Mesenchymal stem cell (in vitro differentiated cells and primary cell): Measurements from ENCODE around the gene CDR2. TPM values are rescaled to one million over a fixed set of nuclear protein-coding genes. Genes with fewer than 3 reads are reported as not detected.

Source experiments
- DNase-seq: peaks from one replicate; pipeline ENCODE4 v3.0.0-alpha.2; 2013
- H2AFZ ChIP-seq: one replicate; pipeline ENCODE4 v1.6.1; 2013; ENCODE audit warnings: low read depth, mild to moderate bottlenecking, control low read depth, inconsistent platforms, low read length, moderate library complexity
- H2AK5ac ChIP-seq: 2 replicates; pipeline ENCODE4 v1.6.1; 2013; ENCODE audit warnings: low read length, moderate library complexity, mild to moderate bottlenecking, inconsistent platforms; ENCODE audit not compliant: severe bottlenecking
- H2BK120ac ChIP-seq: one replicate; pipeline ENCODE4 v1.6.1; 2013; ENCODE audit warnings: low read depth, mild to moderate bottlenecking, inconsistent platforms, low read length, moderate library complexity
- H2BK12ac ChIP-seq, 2 experiments: one replicate each; pipeline ENCODE4 v1.6.1; 2013; ENCODE audit warnings: inconsistent platforms in 2 of 2, low read length in 2 of 2, mild to moderate bottlenecking in 2 of 2, moderate library complexity in 2 of 2, control low read depth in 1 of 2
- H2BK15ac ChIP-seq: one replicate; pipeline ENCODE4 v1.6.1; 2013; ENCODE audit warnings: mild to moderate bottlenecking, low read depth, inconsistent platforms; ENCODE audit not compliant: poor library complexity, severe bottlenecking
- H2BK5ac ChIP-seq: 2 replicates; pipeline ENCODE4 v1.6.1; 2013; ENCODE audit warnings: low read depth, mild to moderate bottlenecking, low read length, control low read depth, inconsistent platforms; ENCODE audit not compliant: poor library complexity, severe bottlenecking
- H3K14ac ChIP-seq, 2 experiments: one replicate each; pipeline ENCODE4 v1.6.1; 2013; ENCODE audit warnings: inconsistent platforms in 2 of 2, low read length in 2 of 2, control low read depth in 1 of 2, mild to moderate bottlenecking in 1 of 2, moderate library complexity in 1 of 2
- H3K18ac ChIP-seq, 2 experiments: one replicate each; pipeline ENCODE4 v1.6.1; 2013; ENCODE audit warnings: inconsistent platforms in 2 of 2, low read length in 2 of 2, control low read depth in 1 of 2, low read depth in 1 of 2, mild to moderate bottlenecking in 1 of 2
- H3K23ac ChIP-seq, 2 experiments: one replicate each; pipeline ENCODE4 v1.6.1; 2013; ENCODE audit warnings: inconsistent platforms in 2 of 2, low read length in 2 of 2, mild to moderate bottlenecking in 2 of 2, moderate library complexity in 2 of 2, control low read depth in 1 of 2
- H3K27ac ChIP-seq: 2 replicates; pipeline ENCODE4 v1.5.1; 2013; ENCODE audit warnings: mild to moderate bottlenecking, moderate library complexity, low read length, control low read depth, inconsistent platforms; ENCODE audit not compliant: poor library complexity, severe bottlenecking
- H3K27me3 ChIP-seq, 2 experiments: 2 replicates each; pipeline versions ENCODE4 v1.6.1 to v1.7.0; 2013; ENCODE audit warnings: low read length in 2 of 2, mild to moderate bottlenecking in 2 of 2, moderate library complexity in 2 of 2, control low read depth in 1 of 2, inconsistent platforms in 1 of 2; ENCODE audit not compliant: control insufficient read depth in 1 of 2, insufficient read depth in 1 of 2
- H3K36me3 ChIP-seq, 2 experiments: 2 replicates each; pipeline versions ENCODE4 v1.6.1 to v1.7.0; 2013; ENCODE audit warnings: low read length in 2 of 2, control low read depth in 1 of 2, inconsistent platforms in 1 of 2, low read depth in 1 of 2, mild to moderate bottlenecking in 1 of 2; ENCODE audit not compliant: insufficient read depth in 2 of 2, control insufficient read depth in 1 of 2
- H3K4ac ChIP-seq, 2 experiments: one replicate each; pipeline ENCODE4 v1.6.1; 2013; ENCODE audit warnings: inconsistent platforms in 2 of 2, low read length in 2 of 2, mild to moderate bottlenecking in 2 of 2, moderate library complexity in 2 of 2, control low read depth in 1 of 2, low read depth in 1 of 2
- H3K4me1 ChIP-seq: 2 replicates; pipeline ENCODE4 v1.6.1; 2013; ENCODE audit warnings: low read depth, low read length, control low read depth; ENCODE audit not compliant: control insufficient read depth, insufficient read depth
- H3K4me2 ChIP-seq: 2 replicates; pipeline ENCODE4 v1.6.1; 2013; ENCODE audit warnings: low read length, mild to moderate bottlenecking, inconsistent platforms; ENCODE audit not compliant: poor library complexity, severe bottlenecking
- H3K4me3 ChIP-seq, 2 experiments: 2 replicates each; pipeline versions ENCODE4 v1.5.1 to v1.7.0; 2013; ENCODE audit warnings: low read length in 2 of 2, mild to moderate bottlenecking in 2 of 2, control low read depth in 1 of 2, low read depth in 1 of 2; ENCODE audit not compliant: insufficient read depth in 1 of 2
- H3K79me1 ChIP-seq: replicated peaks from 2 replicates; pipeline ENCODE4 v1.6.1; 2013; ENCODE audit warnings: mild to moderate bottlenecking, control low read depth, low read length, inconsistent platforms; ENCODE audit not compliant: poor library complexity, severe bottlenecking
- H3K9ac ChIP-seq: 2 replicates; pipeline ENCODE4 v1.7.0; 2013; ENCODE audit warnings: mild to moderate bottlenecking, low read length, moderate library complexity
- H3K9me3 ChIP-seq: 2 replicates; pipeline ENCODE4 v1.7.0; 2013; ENCODE audit warnings: mild to moderate bottlenecking, low read length; ENCODE audit not compliant: control insufficient read depth
- H4K8ac ChIP-seq: one replicate; pipeline ENCODE4 v1.6.1; 2013; ENCODE audit warnings: inconsistent platforms, mild to moderate bottlenecking, low read length, moderate library complexity
- H4K91ac ChIP-seq: one replicate; pipeline ENCODE4 v1.6.1; 2013; ENCODE audit warnings: mild to moderate bottlenecking, low read length, inconsistent platforms
- WGBS: methylation state at CpG from one replicate; pipeline ENCODE4 v1.1.7; 2013; ENCODE audit warnings: mixed read lengths; 5-methylcytosine and 5-hydroxymethylcytosine counted together
- polyA plus RNA-seq, 2 experiments: library from polyadenylated mRNA; stranded (reverse); fragments of 200-250 nt; gene quantifications; one replicate each; pipeline ENCODE4 v1.2.3, GENCODE V29; 2013

CDR2 gene
- 28.7 TPM for polyA plus RNA-seq (2013, experiment 1 of 2)
- polyA plus RNA-seq (2013, experiment 2 of 2) = 29.5 TPM

- peaks cover 7% of the 10 kb centered on the region for H3K4me1 ChIP-seq
- no peaks in the 10 kb centered on the region for H3K27me3 ChIP-seq
- H3K4me2 ChIP-seq = peak within 1 kb of the TSS; percentile 89
- peak within 1 kb of the TSS in 1 of 2 experiments; percentile 98 for H3K14ac ChIP-seq
- H3K23ac ChIP-seq = peak within 1 kb of the TSS; percentile 34 to 41
- H2BK15ac ChIP-seq = peak within 1 kb of the TSS; percentile 92
- H3K18ac ChIP-seq = peak within 1 kb of the TSS; percentile 90 to 96
- DNase-seq = peak; percentile 96
- peaks cover 0 to 3% of the 10 kb centered on the region in 2 experiments for H3K36me3 ChIP-seq
- under 1% methylated on average over 93 of the region's 96 CpGs for WGBS
- H2AFZ ChIP-seq = peak within 1 kb of the TSS; percentile 86
- peak within 1 kb of the TSS; percentile 78 for H4K91ac ChIP-seq
- H4K8ac ChIP-seq = peak within 1 kb of the TSS; percentile 62
- peak within 1 kb of the TSS; percentile 73 for H2BK120ac ChIP-seq
- H3K4me3 ChIP-seq = peak within 1 kb of the TSS; percentile 82 to 86
- H3K79me1 ChIP-seq = peaks cover 2% of the 10 kb centered on the region
- H3K4ac ChIP-seq = peak within 1 kb of the TSS; percentile 82 to 96
- H2BK12ac ChIP-seq = peak within 1 kb of the TSS in 1 of 2 experiments; percentile 33
- peak within 1 kb of the TSS; percentile 65 for H3K27ac ChIP-seq
- no peaks in the 10 kb centered on the region for H3K9me3 ChIP-seq
- peak within 1 kb of the TSS; percentile 89 for H2BK5ac ChIP-seq
- peak within 1 kb of the TSS; percentile 94 for H3K9ac ChIP-seq
- H2AK5ac ChIP-seq = no peak within 1 kb of the TSS
Observed at GRCh38 chr16:22374311-22375116, at the start of gene CDR2. CDR2 (minus strand) TSS chr16:22374619; CDS start chr16:22374309, 310 bp downstream.

DNA sequence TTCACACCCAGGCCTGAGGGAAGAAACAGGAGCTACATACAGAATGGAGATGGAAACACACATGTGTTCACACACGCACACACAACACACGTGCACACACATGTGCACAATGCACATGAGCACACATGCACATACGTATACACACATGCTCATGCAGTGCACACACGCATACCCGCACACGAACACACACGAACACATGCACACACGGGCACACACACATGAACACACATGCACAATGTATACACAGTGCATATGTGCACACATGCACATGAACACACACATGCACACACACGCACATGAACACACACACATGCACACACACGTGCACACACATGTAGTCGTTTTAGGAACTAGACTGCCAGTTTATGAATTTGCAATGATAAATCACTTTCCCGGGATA is 49.3 kb upstream of the CDR2 start:
- no peaks in the 10 kb centered on the region for H3K9me3 ChIP-seq
- no peak overlapping the region for H3K14ac ChIP-seq
- H2BK5ac ChIP-seq = no peak overlapping the region
- WGBS = 98% methylated on average over 12 of the region's 12 CpGs
- no peak overlapping the region for H2BK120ac ChIP-seq
- peak overlapping the region in 1 of 2 experiments; percentile 75 for H3K4me3 ChIP-seq
- peak overlapping the region; percentile 52 for H4K91ac ChIP-seq
- peaks cover 10% of the 10 kb centered on the region for H3K79me1 ChIP-seq
- no peak overlapping the region for H3K23ac ChIP-seq
- H3K36me3 ChIP-seq = peaks cover 23 to 54% of the 10 kb centered on the region in 2 experiments
- no peak overlapping the region for H4K8ac ChIP-seq
- no peak overlapping the region for H2BK12ac ChIP-seq
- no peak overlapping the region for H3K18ac ChIP-seq
- no peak for DNase-seq
- no peak overlapping the region for H3K4ac ChIP-seq
- H2AFZ ChIP-seq = no peak overlapping the region
- H3K27ac ChIP-seq = no peak overlapping the region
- H2AK5ac ChIP-seq = no peak overlapping the region
- no peak overlapping the region for H3K4me2 ChIP-seq
- no peak overlapping the region for H2BK15ac ChIP-seq
- peak overlapping the region; percentile 93 for H3K9ac ChIP-seq
- H3K27me3 ChIP-seq = no peaks in the 10 kb centered on the region
- peaks cover 4% of the 10 kb centered on the region for H3K4me1 ChIP-seq

- peaks cover 16 to 42% of the 10 kb centered on the region in 2 experiments for H3K36me3 ChIP-seq
- no peak overlapping the region for H3K23ac ChIP-seq
- H2BK5ac ChIP-seq = no peak overlapping the region
- WGBS = 95% methylated on average over 14 of the region's 14 CpGs
- H3K27ac ChIP-seq = no peak overlapping the region
- no peak overlapping the region for H2AFZ ChIP-seq
- H2AK5ac ChIP-seq = no peak overlapping the region
- H2BK120ac ChIP-seq = no peak overlapping the region
- no peak overlapping the region for H3K9ac ChIP-seq
- H3K27me3 ChIP-seq = no peaks in the 10 kb centered on the region
- peaks cover 1% of the 10 kb centered on the region for H3K4me1 ChIP-seq
- H3K4me2 ChIP-seq = no peak overlapping the region
- H3K4me3 ChIP-seq = no peak overlapping the region
- no peak for DNase-seq
- H4K8ac ChIP-seq = no peak overlapping the region
- H3K79me1 ChIP-seq = peaks cover 8% of the 10 kb centered on the region
- no peak overlapping the region for H3K18ac ChIP-seq
- no peak overlapping the region for H2BK15ac ChIP-seq
- H3K14ac ChIP-seq = no peak overlapping the region
- H4K91ac ChIP-seq = no peak overlapping the region
- no peak overlapping the region for H3K4ac ChIP-seq
- H2BK12ac ChIP-seq = no peak overlapping the region
- H3K9me3 ChIP-seq = no peaks in the 10 kb centered on the region
Observed at GRCh38 chr16:22421136-22421535, 46.7 kb upstream of the CDR2 start.

DNA sequence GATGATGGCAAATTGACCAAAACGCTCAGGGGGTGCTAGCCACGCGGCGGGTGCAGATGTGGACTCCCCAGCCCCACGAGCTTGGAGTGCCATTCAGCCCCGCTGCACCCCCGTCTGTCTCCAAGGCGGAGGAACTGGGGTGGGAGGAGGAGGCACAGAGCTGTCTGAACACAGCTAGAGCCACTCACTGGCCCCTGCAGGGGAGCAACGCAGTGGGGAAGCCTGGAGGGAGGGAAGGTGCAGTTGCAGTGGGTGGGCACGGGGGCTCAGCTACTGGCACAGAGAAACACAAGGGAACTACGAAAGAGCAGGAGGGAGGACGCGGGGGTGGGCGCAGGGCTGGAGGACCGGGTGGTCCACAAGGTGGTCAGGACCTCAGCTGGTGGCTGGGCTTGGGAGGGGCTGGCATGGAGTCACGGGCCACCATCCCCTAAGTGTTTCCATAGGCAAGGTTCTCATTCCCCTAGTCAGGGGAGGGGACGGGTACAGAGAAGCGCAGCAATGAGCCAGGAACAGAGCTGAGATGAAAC is 46.3 kb upstream of the CDR2 start:
- Histone ChIP-seq H3K4me3 (no peak overlapping the region), H3K27ac (no peak overlapping the region), H3K18ac (no peak overlapping the region), H2AK5ac (no peak overlapping the region), H2BK5ac (no peak overlapping the region), H2AFZ (no peak overlapping the region), H2BK120ac (no peak overlapping the region), H3K4me1 (peaks cover 1% of the 10 kb centered on the region), H2BK15ac (no peak overlapping the region), H3K4ac (no peak overlapping the region), H3K36me3 (peaks cover 16 to 37% of the 10 kb centered on the region in 2 experiments), H3K79me1 (peaks cover 8% of the 10 kb centered on the region), H4K91ac (no peak overlapping the region), H4K8ac (no peak overlapping the region), H2BK12ac (no peak overlapping the region), H3K9ac (no peak overlapping the region), H3K4me2 (no peak overlapping the region), H3K9me3 (no peaks in the 10 kb centered on the region), H3K14ac (no peak overlapping the region), H3K27me3 (no peaks in the 10 kb centered on the region), H3K23ac (no peak overlapping the region)
- no peak for DNase-seq
- WGBS = 97% methylated on average over 18 of the region's 18 CpGs
